ENCODE data around the gene ELMO3. TPM values are rescaled to one million over a fixed set of nuclear protein-coding genes. Genes with fewer than 3 reads are reported as not detected.

The ELMO3 gene
- total and polyA plus RNA-seq, 2 of the 13 experiments (the other 11 are each of a cell fraction or from before 2014, with no cell fraction given) = 2.6 to 4.0 TPM

- TF ChIP-seq, protein P1, sequence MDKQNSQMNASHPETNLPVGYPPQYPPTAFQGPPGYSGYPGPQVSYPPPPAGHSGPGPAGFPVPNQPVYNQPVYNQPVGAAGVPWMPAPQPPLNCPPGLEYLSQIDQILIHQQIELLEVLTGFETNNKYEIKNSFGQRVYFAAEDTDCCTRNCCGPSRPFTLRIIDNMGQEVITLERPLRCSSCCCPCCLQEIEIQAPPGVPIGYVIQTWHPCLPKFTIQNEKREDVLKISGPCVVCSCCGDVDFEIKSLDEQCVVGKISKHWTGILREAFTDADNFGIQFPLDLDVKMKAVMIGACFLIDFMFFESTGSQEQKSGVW (CRISPR knock-in tag; IDR thresholded peaks at IDR 0.05; ENCODE audit: borderline replicate concordance) = no peak
- TF ChIP-seq ZNF446 (CRISPR knock-in tag; IDR thresholded peaks at IDR 0.05) (peak; percentile 71; the same call in 1 of the 2 replicates), RFX1 (IDR thresholded peaks at IDR 0.05) (no peak), ZNF30 (CRISPR knock-in tag; IDR thresholded peaks at IDR 0.05) (no peak), KDM5A (IDR thresholded peaks at IDR 0.05; ENCODE audit: borderline replicate concordance, low read length) (no peak), TEAD3 (CRISPR knock-in tag; optimal IDR thresholded peaks at IDR 0.05; ENCODE audit: borderline replicate concordance) (no peak), HNRNPK (IDR thresholded peaks at IDR 0.05; ENCODE audit: low read depth, low read length, poor library complexity, severe bottlenecking) (peak; percentile 79), JUND (CRISPR knock-in tag; IDR thresholded peaks at IDR 0.05) (no peak), KLF9 (CRISPR knock-in tag; IDR thresholded peaks at IDR 0.05; ENCODE audit: low read depth) (no peak), WIZ (CRISPR knock-in tag; IDR thresholded peaks at IDR 0.05) (no peak), PITX1 (CRISPR knock-in tag; IDR thresholded peaks at IDR 0.05) (no peak), SMYD3 (CRISPR knock-in tag; IDR thresholded peaks at IDR 0.05) (no peak), ZBTB43 (CRISPR knock-in tag; conservative IDR thresholded peaks at IDR 0.05) (no peak), ZNF598 (CRISPR knock-in tag; IDR thresholded peaks at IDR 0.05; ENCODE audit: borderline replicate concordance) (no peak), HDAC6 (IDR thresholded peaks at IDR 0.05; ENCODE audit: low read depth, low read length) (no peak), ZMYM3 (CRISPR knock-in tag; IDR thresholded peaks at IDR 0.05) (no peak), STAT5B (CRISPR knock-in tag; IDR thresholded peaks at IDR 0.05) (no peak), SSRP1 (CRISPR knock-in tag; IDR thresholded peaks at IDR 0.05) (no peak), ZNF124 (CRISPR knock-in tag; IDR thresholded peaks at IDR 0.05) (no peak), LCORL (IDR thresholded peaks at IDR 0.05) (no peak), LCORL (CRISPR knock-in tag; IDR thresholded peaks at IDR 0.05) (no peak), ZNF503 (CRISPR knock-in tag; IDR thresholded peaks at IDR 0.05) (peak; percentile 27; the same call in 1 of the 2 replicates), EHMT2 (IDR thresholded peaks at IDR 0.05; ENCODE audit: borderline replicate concordance, low read depth, low read length) (no peak), PAF1 (CRISPR knock-in tag; IDR thresholded peaks at IDR 0.05) (peak; percentile 62; the same call in 1 of the 2 replicates), IKZF4 (CRISPR knock-in tag; IDR thresholded peaks at IDR 0.05; ENCODE audit: borderline replicate concordance, low read depth, not compliant biosample characterization) (no peak), GABPB1 (CRISPR knock-in tag; IDR thresholded peaks at IDR 0.05) (no peak; the same call in 1 of the 2 replicates)
- TF ChIP-seq, protein P2, sequence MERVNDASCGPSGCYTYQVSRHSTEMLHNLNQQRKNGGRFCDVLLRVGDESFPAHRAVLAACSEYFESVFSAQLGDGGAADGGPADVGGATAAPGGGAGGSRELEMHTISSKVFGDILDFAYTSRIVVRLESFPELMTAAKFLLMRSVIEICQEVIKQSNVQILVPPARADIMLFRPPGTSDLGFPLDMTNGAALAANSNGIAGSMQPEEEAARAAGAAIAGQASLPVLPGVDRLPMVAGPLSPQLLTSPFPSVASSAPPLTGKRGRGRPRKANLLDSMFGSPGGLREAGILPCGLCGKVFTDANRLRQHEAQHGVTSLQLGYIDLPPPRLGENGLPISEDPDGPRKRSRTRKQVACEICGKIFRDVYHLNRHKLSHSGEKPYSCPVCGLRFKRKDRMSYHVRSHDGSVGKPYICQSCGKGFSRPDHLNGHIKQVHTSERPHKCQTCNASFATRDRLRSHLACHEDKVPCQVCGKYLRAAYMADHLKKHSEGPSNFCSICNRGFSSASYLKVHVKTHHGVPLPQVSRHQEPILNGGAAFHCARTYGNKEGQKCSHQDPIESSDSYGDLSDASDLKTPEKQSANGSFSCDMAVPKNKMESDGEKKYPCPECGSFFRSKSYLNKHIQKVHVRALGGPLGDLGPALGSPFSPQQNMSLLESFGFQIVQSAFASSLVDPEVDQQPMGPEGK (CRISPR knock-in tag; IDR thresholded peaks at IDR 0.05) = peak; percentile 91
These were observed 48.7 kb upstream of the ELMO3 start (continued) for GRCh38 chr16:67150047-67150832.

All from HepG2 (cell line).